ENCODE data around the gene DFFB.

- no peak for TF ChIP-seq CTCF (IDR thresholded peaks at IDR 0.05; ENCODE audit: poor library complexity)
- TF ChIP-seq EZH2 (IDR thresholded peaks at IDR 0.05; ENCODE audit: borderline replicate concordance), result no peak
- no peak for TF ChIP-seq EZH2phosphoT487 (IDR thresholded peaks at IDR 0.05; ENCODE audit: low read depth, severe bottlenecking, unreplicated experiment)
Observed at GRCh38 chr1:3842912-3843311, 14.4 kb upstream of the DFFB start.

Measured in hepatocyte (in vitro differentiated cells).